ENCODE results near the gene PSG2.
"Not testable (repeated sequence)": the region's sequence is repeated elsewhere in the genome, so short reads cannot be mapped to it uniquely, and the experiment has no call there.

PSG2 gene

DNA sequence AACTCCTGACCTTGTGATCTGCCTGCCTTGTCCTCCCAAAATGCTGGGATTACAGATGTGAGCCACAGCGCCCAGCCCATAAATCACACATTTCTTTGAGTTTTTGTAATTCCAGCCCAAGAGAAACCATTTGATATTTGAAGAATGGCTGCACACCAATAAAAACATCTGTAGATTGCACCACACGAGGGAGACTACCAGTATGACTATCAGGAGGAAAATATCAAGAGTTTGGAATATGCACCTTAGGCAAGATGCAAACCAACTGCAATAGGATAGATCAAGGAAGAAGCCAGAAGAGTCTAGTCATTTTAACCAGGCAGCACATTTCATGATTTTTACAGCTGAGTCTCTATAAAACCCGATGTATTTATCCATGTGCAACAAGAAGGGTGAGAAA, 20.1 kb downstream of the PSG2 start:
- DNase-seq, result not testable (repeated sequence)

DNA sequence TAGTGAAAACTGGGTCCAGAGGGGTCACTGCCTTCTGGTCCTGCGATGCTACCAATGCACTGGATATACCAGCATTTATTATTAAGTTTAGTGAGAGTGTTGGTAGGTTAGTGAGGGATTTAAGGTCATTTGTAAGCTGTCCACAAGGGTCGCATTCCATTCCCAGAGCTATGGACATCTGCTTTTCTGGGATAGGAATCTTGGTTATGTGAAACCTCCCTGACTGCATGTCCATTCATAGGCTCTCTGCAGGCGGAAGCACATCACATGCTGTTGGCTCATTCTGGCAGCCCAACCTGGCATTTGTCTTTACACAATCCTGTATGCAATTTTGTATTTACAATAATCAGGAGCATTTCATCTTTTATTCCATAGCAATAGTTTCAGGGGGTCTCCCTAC, 21.2 kb downstream of the PSG2 start:
- DNase-seq, result not testable (repeated sequence)

DNA sequence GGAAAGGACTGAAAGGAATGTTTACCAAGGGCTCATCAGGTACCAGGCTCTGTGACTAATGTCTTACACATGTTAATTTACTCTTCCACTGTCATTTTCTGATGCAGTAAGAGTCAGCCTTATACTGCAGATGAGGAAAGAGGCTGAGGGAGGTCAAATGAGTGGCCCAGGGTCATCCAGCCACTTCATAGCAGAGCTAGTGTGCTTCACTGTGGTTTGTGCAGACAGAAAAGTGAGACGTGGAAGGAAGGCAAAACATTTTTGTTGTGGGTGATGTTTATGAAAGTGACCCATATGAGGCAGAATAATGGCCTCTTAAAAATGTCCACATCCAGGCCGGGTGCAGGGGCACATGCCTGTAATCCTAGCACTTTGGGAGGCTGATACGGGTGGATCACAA, 22.2 kb downstream of the PSG2 start:
- not testable (repeated sequence) for DNase-seq

DNA sequence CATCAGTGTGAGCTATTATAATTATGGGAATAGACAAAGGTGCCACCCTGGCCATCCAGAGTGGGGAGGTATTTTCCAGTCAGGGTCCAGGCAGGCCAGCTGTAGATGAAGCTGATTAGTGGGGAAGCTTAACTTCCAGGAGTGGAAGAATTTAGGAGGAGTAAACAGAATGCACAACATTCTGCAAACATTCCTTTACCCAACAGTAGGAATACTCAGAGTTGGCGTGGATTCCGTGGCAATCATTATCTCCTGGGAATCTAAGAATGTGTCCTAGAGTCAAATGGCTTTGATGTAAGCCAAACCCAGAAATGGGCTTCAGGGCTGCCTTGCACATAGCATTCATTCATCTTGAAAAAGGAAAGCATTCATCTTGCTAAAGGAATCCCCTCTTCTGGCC, 23.0 kb downstream of the PSG2 start:
- not testable (repeated sequence) for DNase-seq

DNA sequence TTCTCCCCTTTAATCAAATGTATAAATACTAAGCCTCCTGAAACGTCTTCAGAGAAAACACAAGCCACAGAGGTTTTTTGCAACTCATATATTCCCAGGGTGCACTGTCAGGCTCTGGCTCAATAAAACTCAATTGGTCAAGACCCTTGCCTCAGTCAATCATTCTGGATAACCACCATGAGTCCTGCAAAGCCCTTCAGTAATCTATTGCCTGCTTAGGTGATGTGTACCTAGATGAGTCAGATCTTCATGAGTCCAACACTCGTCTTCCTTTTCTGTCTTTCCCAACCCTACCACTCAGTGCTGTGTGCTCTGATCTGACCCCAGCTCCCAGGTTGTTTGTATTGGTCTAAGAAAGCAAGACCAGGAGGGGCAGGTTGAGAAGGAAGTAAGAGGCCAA, 24.1 kb downstream of the PSG2 start:
- DNase-seq, result not testable (repeated sequence)

DNA sequence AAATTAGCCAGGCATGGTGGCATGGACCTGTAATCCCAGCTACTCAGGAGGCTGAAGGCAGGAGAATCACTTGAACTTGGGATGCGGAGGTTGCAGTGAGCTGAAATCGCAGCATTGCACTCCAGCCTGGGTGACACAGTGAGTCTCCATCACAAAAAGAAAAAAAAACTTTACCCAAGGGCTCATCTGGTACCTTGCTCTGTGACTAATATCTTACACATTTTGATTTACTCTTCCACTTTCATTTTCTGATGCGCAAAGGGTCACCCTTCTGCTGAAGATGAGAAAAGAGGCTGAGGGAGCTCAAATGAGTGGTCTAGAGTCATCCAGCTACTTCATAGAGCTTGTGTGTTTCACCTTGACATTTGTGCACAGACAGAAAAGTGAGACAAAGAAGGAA, 34.5 kb downstream of the PSG2 start:
- DNase-seq, result not testable (repeated sequence)

DNA sequence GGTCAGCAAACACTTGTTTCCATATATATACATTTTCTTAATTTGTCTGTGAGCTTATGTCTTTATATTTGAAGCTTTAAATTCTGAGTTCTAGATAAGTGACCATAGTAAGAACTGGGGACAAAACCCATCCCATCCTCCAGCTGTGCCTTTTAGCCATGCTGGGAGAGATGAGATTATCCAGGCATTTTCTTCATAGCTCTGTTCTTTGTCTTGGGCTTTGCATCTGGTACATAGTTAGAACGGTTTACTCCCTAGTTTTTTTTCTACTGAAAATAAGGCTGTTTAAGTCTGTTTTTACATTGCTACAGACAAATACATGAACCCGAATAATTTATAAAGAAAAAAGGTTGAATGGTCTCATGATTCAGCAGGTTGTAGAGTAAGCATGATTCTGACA, 35.9 kb downstream of the PSG2 start:
- DNase-seq, result not testable (repeated sequence)

DNA sequence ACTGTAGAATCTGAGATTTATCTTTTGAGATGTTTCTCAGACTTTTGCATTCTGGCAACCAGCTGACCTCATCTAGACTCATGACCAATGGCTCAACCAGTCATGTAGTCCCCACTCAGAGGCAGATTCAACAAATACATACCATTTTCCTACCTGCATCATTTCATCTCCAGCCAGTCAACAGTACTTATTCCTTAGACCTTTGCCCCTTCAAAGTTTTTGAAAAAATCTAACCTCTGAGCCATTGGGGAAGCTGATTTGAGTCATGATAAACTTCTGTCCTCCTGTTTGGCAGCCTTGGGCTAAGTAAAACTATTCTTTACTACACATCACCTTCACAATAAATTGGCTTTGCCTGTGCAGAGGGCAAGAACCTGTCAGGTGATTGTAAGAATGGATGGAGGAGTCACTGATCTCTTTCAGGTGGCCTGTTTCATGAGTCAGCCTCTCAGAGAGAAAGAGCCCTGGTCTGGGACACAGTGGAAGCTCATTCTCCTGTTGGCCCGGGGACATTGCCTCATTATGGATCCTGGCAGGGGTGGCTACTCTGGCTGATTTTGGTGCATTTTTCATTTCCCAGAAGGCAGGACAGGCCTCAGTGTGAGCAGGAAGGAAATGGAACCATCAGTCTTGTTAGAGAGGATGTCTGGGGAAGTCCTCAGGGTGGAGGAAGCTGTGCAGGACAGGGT, 38.9 kb downstream of the PSG2 start:
- not testable (repeated sequence) for DNase-seq

DNA sequence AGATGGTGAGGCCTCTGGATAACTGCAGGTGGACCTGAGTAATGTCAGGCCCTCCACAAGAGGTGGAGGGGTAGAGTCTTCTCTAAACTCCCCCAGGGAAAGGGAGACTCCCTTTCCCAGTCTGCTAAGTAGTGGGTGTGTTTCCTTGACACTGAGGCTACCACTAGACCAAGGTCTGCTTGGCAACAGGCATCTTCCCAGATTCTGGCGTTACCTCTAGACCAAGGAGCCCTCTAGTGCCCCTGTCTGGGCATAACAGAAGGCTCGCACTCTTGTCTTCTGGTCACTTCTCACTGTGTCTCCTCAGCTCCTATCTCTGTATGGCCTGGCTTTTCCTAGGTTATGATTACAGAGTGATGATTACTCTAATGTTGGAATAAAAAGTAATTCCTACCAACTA, 50.9 kb downstream of the PSG2 start:
- DNase-seq, result not testable (repeated sequence)

DNA sequence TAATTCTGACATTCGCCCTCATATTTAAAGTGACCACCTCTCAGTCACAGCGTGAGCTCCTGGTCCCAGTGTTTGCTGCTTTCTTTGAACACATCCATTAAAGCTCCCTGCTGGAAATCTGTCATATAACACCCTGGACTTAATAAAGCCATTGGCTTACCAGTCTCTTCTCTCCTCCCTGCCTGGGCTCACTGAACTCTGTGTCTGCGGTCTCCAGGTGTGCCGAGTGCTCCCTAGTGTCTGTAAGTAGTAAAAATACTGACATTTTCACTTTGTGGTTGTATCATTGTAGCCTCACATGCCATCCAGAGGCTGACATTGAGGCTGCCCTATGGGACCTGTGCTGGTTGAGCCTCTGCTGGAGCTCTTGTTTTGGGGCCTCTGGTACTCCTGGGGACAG, 53.6 kb downstream of the PSG2 start:
- no peak for DNase-seq

DNA sequence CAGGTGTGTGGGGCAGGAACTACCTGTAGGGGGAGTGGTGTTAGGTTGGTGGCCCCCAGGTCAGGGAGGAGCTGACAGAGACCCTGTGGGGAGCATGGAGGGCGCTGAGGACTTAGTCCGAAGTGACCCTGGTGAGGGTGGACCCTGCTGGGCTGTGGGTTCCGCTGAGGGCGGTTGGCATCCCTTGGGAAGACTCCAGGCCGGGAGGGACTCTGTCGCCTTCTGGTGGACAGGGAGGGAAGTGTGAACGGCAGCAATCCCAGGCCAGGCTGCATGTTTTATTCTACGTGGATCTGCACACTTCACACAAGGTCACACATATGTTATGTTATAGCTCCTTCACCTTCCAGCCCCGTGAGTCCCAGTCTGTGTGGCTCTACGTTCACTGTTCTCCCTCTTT, 54.5 kb downstream of the PSG2 start:
- not testable (repeated sequence) for DNase-seq

DNA sequence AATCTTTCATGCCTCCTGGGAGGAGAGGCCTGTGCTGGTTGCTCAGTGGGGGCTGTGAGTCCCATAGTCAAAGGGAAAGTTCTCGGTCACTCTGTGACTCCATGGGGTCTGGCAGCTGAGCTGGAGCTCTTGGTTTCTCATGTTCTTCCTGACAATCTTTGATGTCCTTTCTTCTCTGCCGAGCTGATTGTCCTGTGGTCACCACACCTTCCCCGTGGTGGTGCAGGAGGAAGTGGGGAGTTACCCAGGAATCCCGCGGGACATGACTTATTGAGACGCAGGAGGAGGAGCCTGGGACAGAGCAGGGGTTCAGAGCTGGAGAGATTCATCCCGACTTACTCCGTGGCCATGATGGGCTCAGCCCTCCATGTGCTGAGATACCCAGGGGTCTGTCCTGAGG, 55.4 kb downstream of the PSG2 start:
- not testable (repeated sequence) for DNase-seq

DNA sequence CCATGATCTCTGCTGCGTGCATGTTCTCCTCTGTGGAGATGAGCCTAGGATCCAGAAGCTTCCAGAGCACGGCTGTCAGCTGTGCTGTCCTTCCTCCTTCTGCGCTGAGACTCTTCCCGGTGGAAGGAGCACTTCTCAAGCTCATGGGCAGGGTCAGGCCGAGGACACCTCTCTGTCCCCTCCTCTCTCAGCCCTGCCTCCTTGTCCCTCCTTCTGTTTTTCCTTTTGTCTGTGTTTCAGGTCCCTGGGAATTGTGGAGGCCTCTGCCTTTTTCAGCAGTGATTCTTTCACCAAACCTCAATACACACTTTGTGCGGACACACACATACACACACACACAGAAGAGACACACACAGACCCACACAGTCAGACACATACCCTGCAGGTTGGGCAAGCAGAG, 56.1 kb downstream of the PSG2 start, which contains the start of gene PSG11:
Gene PSG11 (minus strand): TSS at position 101 of the 400 bp plus-strand sequence. CDS start 97 bp downstream, at position 4.
- not testable (repeated sequence) for DNase-seq

DNA sequence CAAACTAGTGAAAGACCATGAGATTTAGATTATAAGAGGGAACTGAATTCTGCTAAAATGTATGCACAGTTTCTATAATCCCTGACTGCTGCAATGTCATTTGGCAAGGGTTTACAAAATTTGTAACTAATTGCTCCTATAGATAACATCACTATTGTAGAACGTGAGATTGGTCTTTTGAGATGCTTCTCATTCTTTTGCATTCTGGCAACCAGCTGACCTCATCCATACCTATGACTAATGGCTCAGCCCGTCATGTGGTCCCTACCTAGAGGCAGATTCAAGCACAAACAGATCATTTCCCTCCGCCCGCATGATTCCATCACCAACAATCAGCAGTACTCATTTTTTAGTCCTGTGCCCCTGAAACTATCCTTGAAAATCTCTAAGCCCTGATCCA, 60.4 kb downstream of the PSG2 start:
- DNase-seq, result not testable (repeated sequence)

DNA sequence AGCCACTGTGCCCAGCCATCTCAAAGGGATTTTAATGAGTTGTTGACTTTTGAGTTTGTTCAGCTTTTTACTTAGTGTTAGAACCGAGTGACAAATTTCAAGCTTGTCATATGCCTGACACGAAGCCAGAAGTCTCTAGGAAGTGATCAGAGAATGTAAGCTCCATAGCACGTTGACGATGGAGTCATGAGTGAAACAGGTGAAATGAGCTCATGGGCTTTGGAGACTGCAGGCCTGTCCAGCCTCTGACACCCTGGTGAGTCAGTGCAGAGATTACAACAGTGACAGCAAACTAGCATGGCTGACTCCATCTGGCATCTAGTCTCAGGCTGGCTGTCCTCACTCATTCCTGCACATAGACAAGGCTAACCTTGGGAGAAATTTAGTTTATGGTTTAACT, 60.9 kb downstream of the PSG2 start:
- not testable (repeated sequence) for DNase-seq

DNA sequence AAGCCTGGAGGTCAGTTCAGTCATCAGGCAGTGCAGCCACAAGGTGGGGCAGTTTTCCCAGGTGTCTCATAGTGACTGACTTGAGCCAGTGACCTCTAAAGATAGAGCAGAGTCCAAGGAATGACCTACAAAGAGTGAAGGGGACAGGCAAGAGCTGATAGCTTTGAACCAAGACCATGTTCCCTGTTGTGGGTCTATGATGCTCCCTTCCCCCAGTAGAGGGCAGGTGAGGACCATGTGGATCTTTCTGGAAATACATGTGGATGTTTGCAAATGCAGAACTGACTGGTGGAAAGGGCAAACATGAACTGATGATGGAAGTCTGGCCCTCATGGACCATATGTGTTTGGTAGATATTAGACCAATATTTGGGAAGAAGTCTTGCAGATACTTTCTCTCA, 62.9 kb downstream of the PSG2 start:
- DNase-seq, result not testable (repeated sequence)
